Fibroblast of lung (primary cell): ENCODE results near the gene MACROD2.

Experiments used
- CTCF ChIP-seq, 2 donors: IDR thresholded peaks in 1 of 2; conservative IDR thresholded peaks in 1 of 2; 1 replicate in 1 of 2; 2 replicates in 1 of 2; pipeline ENCODE4 v1.5.1; 2011 to 2012; ENCODE audit warnings: low read length in 2 of 2, control low read depth in 1 of 2, inconsistent platforms in 1 of 2, low read depth in 1 of 2, mild to moderate bottlenecking in 1 of 2
- EZH2 ChIP-seq: IDR thresholded peaks from 2 replicates; pipeline ENCODE4 v1.5.1; 2012; ENCODE audit warnings: low read length, control low read depth, mild to moderate bottlenecking; ENCODE audit errors: missing control alignments

GRCh38 chr20:14951105-14951504, 955.8 kb downstream of the MACROD2 start:
- TF ChIP-seq CTCF (conservative IDR thresholded peaks at IDR 0.05 in 1 of 2, IDR thresholded peaks at IDR 0.05 in 1 of 2; ENCODE audit: low read depth in 1 of 2, low read length in 2 of 2): no peak
- no peak for TF ChIP-seq EZH2
